SK-N-MC (cell line): ENCODE measurements around the gene COPB2.

ENCODE experiments used
- DNase-seq: peaks from one replicate; pipeline ENCODE4 v3.0.0-alpha.2; 2011; ENCODE audit warnings: low read depth, low spot score
- H3K27ac ChIP-seq: fragments of 200-600 bp; sonication (generic); 2 replicates; pipeline ENCODE4 v1.5.1; 2016; ENCODE audit warnings: mixed run types
- H3K36me3 ChIP-seq: fragments of 200-600 bp; sonication (generic); 2 replicates; pipeline ENCODE4 v1.6.1; 2017; ENCODE audit warnings: antibody characterized with exemption, low read length, mixed read lengths; ENCODE audit not compliant: insufficient read depth
- H3K4me3 ChIP-seq: fragments of 200-600 bp; sonication (generic); 2 replicates; pipeline ENCODE4 v1.5.1; 2016
- H3K9ac ChIP-seq: fragments of 200-600 bp; sonication (generic); 2 replicates; pipeline ENCODE4 v1.8.0; 2017; ENCODE audit warnings: mixed run types, mixed read lengths; ENCODE audit not compliant: insufficient read length
- H3K9me3 ChIP-seq: fragments of 200-600 bp; sonication (generic); 2 replicates; pipeline ENCODE4 v1.6.1; 2017; ENCODE audit warnings: low read depth, mild to moderate bottlenecking, antibody characterized with exemption, low read length, moderate library complexity, mixed read lengths
- EZH2 ChIP-seq: fragments of 200-600 bp; sonication (generic); IDR thresholded peaks from one replicate; pipeline ENCODE4 v1.6.1; 2017; ENCODE audit warnings: antibody characterized with exemption
- FOXP2 ChIP-seq: optimal IDR thresholded peaks from 2 replicates; pipeline ENCODE3; 2011; ENCODE audit warnings: mild to moderate bottlenecking, moderate library complexity; ENCODE audit not compliant: insufficient read depth; ENCODE audit errors: extremely low read length, control extremely low read depth
- POLR2AphosphoS5 ChIP-seq: IDR thresholded peaks from 2 replicates; pipeline ENCODE4 v1.6.1; 2012; ENCODE audit warnings: mild to moderate bottlenecking, low read depth, low read length, borderline replicate concordance

Gene COPB2

DNA sequence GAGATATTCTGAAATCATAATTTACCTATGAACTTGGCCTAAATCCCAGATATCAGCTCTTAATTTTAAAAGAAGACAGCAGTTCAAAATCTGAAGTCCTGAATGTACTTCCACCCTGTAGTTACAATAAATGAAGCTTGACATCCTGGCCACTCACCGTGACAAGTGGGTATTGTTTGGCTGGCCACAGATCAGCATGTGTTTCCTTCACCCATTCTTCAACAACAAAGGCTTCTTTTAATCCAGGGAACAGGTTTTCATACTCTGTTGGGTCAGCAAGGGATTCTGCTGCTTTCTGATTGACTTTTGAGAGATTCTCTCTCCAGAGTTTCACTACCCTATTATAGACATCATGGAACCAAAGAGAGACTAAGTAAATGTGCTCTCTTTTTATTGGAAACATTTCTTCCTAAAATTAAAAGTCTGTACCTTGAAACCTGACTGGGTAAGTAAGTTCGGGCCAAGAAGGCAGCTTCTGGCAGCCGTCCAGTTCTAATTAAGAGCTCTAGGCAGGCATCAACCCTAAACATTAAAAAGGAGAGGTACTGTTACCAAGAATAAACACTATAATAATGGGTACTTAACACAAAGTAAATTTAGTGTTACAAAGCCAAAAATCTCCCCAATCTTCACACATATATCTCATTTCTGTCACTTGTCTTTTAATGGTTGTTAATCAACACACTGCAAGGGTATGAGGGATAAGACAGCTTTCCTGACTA lies 30.4 kb downstream of the COPB2 start:
- peaks cover 99% of the 10 kb centered on the region for H3K36me3 ChIP-seq
- TF ChIP-seq EZH2 (no peak), POLR2AphosphoS5 (no peak), FOXP2 (no peak)
- no peak overlapping the region for H3K4me3 ChIP-seq
- no peak overlapping the region for H3K9ac ChIP-seq
- DNase-seq = no peak
- H3K9me3 ChIP-seq = no peaks in the 10 kb centered on the region
- H3K27ac ChIP-seq = no peak overlapping the region

DNA sequence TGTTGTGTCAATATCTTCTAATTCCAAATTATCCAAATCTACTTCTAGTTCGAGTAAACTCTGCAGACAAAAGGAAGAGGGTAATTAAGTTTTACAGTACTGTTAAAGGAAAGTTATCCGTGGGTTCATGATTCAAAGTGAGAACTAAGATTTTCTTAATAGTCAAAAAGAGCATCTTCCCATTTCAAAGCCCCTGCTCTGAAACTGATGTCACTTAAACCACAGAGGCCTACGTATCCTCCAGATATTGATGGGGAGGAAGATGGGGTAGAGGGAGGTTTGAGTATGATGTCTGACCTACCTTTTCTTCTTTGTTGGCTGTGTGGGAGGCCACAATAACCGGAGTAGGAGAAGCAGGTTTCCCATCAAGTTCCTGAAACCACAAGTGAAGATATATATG lies 31.5 kb downstream of the COPB2 start:
- Histone ChIP-seq H3K4me3 (no peak overlapping the region), H3K9me3 (no peaks in the 10 kb centered on the region), H3K27ac (no peak overlapping the region), H3K36me3 (peaks cover 98% of the 10 kb centered on the region), H3K9ac (no peak overlapping the region)
- TF ChIP-seq POLR2AphosphoS5 = no peak
- TF ChIP-seq FOXP2 = no peak
- TF ChIP-seq EZH2 = no peak
- no peak for DNase-seq

DNA sequence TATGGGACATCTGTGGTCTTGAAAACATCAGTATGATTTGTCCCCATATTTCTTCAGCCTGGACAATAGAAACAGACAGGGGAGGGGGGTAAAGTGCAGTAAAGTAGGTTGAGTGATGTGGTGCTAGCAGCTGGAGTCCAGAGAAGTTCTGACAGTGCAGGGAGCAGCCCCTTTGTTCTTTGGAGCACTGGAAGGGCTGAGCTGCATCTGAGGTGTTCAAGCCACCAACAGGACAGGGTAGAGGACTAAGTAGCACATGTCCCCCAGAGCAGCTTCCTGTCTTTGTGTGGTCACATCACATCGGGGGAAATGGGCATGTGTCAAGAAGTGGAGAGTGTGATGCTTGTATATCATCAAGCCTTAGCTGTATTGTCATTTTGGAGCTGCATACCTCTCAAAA lies 33.6 kb downstream of the COPB2 start:
- Histone ChIP-seq H3K9ac (no peak overlapping the region), H3K36me3 (peaks cover 99% of the 10 kb centered on the region), H3K27ac (no peak overlapping the region), H3K4me3 (no peak overlapping the region), H3K9me3 (no peaks in the 10 kb centered on the region)
- no peak for TF ChIP-seq POLR2AphosphoS5
- TF ChIP-seq EZH2 = no peak
- no peak for TF ChIP-seq FOXP2
- DNase-seq = no peak

DNA sequence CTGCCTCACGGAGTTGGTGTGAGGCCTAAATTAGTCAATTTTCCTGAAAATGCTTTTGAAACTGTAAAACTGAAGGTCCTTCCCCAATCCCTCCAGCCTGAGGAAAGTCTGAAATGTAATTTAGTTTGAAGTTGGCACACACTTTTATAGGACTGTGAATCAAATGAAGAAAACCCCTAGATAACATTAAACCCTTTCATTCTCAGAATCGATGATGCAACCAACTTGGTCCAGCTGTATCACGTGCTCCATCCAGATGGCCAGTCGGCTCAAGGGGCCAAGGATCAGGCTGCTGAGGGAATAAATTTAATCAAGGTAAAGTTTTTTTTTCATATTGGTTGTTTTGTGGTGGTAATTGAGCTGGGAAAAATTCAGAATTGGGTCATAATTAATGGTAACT lies 34.0 kb downstream of the COPB2 start:
- Histone ChIP-seq H3K4me3 (no peak overlapping the region), H3K9me3 (no peaks in the 10 kb centered on the region), H3K36me3 (peaks cover 99% of the 10 kb centered on the region), H3K27ac (no peak overlapping the region), H3K9ac (no peak overlapping the region)
- no peak for TF ChIP-seq EZH2
- no peak for TF ChIP-seq POLR2AphosphoS5
- no peak for TF ChIP-seq FOXP2
- no peak for DNase-seq

DNA sequence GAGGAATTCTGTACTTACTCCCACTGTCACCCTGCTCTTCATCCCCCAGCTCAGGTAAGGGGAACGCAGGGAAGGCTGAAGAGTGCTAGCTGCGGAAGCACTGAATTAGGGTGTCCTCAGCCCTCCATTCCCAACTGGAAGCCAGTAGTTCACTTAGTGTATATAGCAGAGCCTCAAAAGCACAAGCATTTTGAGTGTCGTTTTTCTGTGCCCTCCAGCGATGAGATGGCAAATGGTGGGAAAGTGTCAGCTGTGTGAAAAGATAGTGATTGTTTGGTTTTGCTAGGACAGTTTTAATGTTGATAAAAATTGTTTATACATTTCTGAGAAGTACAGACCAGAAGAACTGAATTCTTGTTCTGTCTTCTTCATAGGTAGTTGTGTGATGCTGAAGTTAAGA lies 34.8 kb downstream of the COPB2 start:
- TF ChIP-seq EZH2 (no peak), POLR2AphosphoS5 (no peak; the same call in 1 of the 2 replicates), FOXP2 (no peak)
- no peak overlapping the region for H3K9ac ChIP-seq
- H3K9me3 ChIP-seq = no peaks in the 10 kb centered on the region
- no peak overlapping the region for H3K27ac ChIP-seq
- DNase-seq = no peak
- peaks cover 99% of the 10 kb centered on the region for H3K36me3 ChIP-seq
- no peak overlapping the region for H3K4me3 ChIP-seq

DNA sequence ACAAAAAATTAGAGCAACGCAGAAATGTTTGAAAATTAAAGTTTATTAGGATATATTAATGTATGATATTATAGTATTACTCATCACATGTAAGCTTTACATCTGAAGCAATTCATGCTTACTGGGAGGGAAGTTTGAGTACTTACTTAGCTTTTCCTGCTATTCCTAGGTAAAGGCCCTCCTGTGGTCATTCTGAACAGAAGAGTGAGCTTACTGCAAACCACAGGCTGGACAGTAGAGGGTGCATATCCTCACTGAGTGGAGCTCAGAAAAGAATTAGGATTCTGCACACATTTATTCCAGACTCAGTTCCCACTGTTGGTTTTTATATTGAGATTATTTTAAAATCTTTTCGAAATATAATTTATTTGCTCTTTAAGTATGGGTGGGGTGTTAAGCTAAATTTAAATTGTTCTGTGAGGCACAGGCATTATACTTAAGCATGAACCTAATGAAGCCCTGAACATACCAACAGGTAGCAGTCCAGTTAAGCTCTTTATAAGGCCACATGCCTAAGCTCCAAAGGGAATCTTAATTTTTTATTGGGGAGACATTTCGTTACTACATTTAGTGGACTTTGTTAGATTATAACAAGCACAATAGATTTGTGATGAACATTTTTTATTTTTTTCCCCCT lies 35.4 kb downstream of the COPB2 start:
- no peaks in the 10 kb centered on the region for H3K9me3 ChIP-seq
- H3K36me3 ChIP-seq = peaks cover 99% of the 10 kb centered on the region
- TF ChIP-seq POLR2AphosphoS5 (no peak), FOXP2 (no peak), EZH2 (no peak)
- H3K9ac ChIP-seq = no peak overlapping the region
- no peak overlapping the region for H3K4me3 ChIP-seq
- no peak for DNase-seq
- H3K27ac ChIP-seq = no peak overlapping the region

DNA sequence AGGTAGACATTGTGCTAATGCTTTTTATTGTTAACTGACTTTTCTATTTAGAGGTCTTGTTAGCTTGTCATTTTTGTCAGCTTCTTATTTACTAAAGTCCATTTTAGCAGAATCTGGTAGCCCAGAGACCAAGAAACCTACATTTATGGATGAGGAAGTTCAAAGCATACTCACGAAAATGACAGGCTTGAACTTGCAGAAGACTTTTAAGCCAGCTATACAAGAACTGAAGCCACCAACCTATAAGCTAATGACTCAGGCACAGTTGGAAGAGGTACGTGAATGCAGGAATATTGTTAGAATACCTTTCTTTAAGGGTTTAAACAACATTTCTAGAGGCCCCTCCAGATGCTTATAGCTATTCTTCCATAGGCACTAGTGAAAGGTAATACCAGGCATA lies 42.7 kb downstream of the COPB2 start:
- no peak overlapping the region for H3K9ac ChIP-seq
- no peak overlapping the region for H3K27ac ChIP-seq
- no peak overlapping the region for H3K4me3 ChIP-seq
- TF ChIP-seq EZH2 = no peak
- TF ChIP-seq FOXP2 = no peak
- no peak for TF ChIP-seq POLR2AphosphoS5
- H3K36me3 ChIP-seq = peaks cover 52% of the 10 kb centered on the region
- no peaks in the 10 kb centered on the region for H3K9me3 ChIP-seq
- DNase-seq = no peak

DNA sequence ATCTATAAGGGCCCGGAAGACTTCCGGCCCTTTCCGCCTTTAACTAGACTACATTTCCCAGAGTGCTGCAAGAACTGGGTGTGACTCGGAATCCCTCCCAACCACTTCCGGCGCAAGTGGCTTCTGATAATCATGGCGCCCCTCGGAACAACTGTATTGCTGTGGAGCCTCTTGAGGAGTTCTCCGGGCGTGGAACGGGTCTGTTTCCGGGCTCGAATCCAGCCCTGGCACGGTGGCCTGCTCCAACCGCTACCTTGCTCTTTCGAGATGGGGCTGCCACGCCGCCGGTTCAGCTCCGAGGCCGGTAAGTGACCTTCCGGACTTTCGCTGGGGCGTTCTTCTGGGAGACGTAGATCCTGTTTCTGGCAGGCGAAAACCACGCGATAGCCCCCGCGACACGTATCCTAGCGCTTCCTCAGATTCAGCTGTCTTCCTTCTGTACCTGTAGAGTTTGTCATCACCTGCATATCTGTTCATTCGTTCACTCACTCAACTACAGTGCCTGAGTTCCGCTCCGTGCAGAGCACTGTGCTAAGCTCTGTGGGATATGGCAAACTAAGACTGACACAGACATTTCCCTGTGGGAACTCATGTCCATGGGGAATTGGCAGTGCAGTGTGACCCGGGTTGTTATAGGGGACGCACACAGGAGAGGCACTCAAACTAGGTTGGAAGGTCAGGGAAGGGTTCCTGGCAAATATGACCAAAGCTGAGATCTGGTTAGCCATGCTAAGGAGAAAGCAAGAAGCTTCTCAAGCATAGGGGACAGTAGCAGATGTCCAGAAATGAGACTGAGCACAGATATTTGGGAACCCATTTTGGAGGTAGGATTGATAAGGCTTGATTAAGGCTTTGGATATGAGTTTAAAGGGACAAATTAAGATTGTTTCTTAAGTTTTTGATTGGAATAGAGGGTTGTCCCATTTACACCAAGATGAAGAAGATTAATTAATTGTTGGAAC lies 45.3 kb downstream of the COPB2 start, which contains the start of gene MRPS22:
MRPS22 (plus strand) TSS at position 126 of the 962 bp plus-strand sequence; CDS start at position 133, 7 bp downstream.
- Histone ChIP-seq H3K9me3 (no peaks in the 10 kb centered on the region), H3K36me3 (peaks cover 26% of the 10 kb centered on the region), H3K27ac (no peak within 1 kb of the TSS), H3K9ac (peak within 1 kb of the TSS; percentile 95), H3K4me3 (peak within 1 kb of the TSS; percentile 94)
- peak; percentile 93 for DNase-seq
- peak; percentile 96 for TF ChIP-seq POLR2AphosphoS5
- no peak for TF ChIP-seq FOXP2
